GM23338 (cell line): ENCODE measurements around the gene OTUD4. TPM values are rescaled to one million over a fixed set of nuclear protein-coding genes. Genes with fewer than 3 reads are reported as not detected.

Experiments
- ATAC-seq: fragments of 200-7000 bp; cut with Tn5 transposase; 3 replicates; pipeline ENCODE4 v1.9.1; 2020
- DNase-seq: peaks from one replicate; pipeline ENCODE4 v3.0.0-alpha.2; 2015; ENCODE audit warnings: low spot score
- H2AFZ ChIP-seq: fragments of 200-600 bp; sonication (generic); 2 replicates; pipeline ENCODE4 v1.8.0; 2016; ENCODE audit warnings: antibody characterized with exemption, mild to moderate bottlenecking, moderate library complexity
- H3F3A ChIP-seq: fragments of 200-600 bp; sonication (generic); replicated peaks from 2 replicates; pipeline ENCODE4 v1.8.0; 2017; ENCODE audit warnings: antibody characterized with exemption, mixed run types, low read depth
- H3K27ac ChIP-seq: fragments of 200-600 bp; sonication (generic); 2 replicates; pipeline ENCODE4 v1.6.1; 2016; ENCODE audit warnings: low read depth
- H3K27me3 ChIP-seq: fragments of 200-600 bp; sonication (generic); 2 replicates; pipeline ENCODE4 v1.8.0; 2016; ENCODE audit warnings: mild to moderate bottlenecking, mixed run types, moderate library complexity; ENCODE audit not compliant: insufficient read depth
- H3K36me3 ChIP-seq: fragments of 200-600 bp; sonication (generic); 2 replicates; pipeline ENCODE4 v1.8.0; 2016; ENCODE audit warnings: mild to moderate bottlenecking; ENCODE audit not compliant: insufficient read depth
- H3K4me1 ChIP-seq: fragments of 200-600 bp; sonication (generic); 2 replicates; pipeline ENCODE4 v1.8.0; 2016; ENCODE audit warnings: mild to moderate bottlenecking, moderate library complexity; ENCODE audit not compliant: insufficient read depth
- H3K4me2 ChIP-seq: fragments of 200-600 bp; sonication (generic); 2 replicates; pipeline ENCODE4 v1.7.1; 2017; ENCODE audit warnings: mixed run types
- H3K4me3 ChIP-seq: fragments of 200-600 bp; sonication (generic); 2 replicates; pipeline ENCODE4 v1.6.1; 2016; ENCODE audit warnings: mixed run types
- H3K79me2 ChIP-seq: fragments of 200-600 bp; sonication (generic); replicated peaks from 2 replicates; pipeline ENCODE4 v1.8.0; 2017; ENCODE audit warnings: mild to moderate bottlenecking; ENCODE audit not compliant: insufficient read depth
- H3K9me2 ChIP-seq: fragments of 200-600 bp; sonication (generic); 2 replicates; pipeline ENCODE4 v1.8.0; 2017; ENCODE audit not compliant: insufficient read depth
- H4K20me1 ChIP-seq: fragments of 200-600 bp; sonication (generic); replicated peaks from 2 replicates; pipeline ENCODE4 v1.8.0; 2017; ENCODE audit warnings: mild to moderate bottlenecking; ENCODE audit not compliant: insufficient read depth
- H3K27ac Mint-ChIP-seq: 2 replicates; pipeline ENCODE4 v1.8.0; 2020; ENCODE audit warnings: inconsistent platforms, mild to moderate bottlenecking, moderate library complexity, mixed read lengths
- H3K27me3 Mint-ChIP-seq: 3 replicates; pipeline ENCODE4 v1.8.0; 2022; ENCODE audit warnings: low read depth, mild to moderate bottlenecking, moderate library complexity, mixed read lengths, inconsistent platforms; ENCODE audit not compliant: insufficient read depth, poor library complexity
- H3K36me3 Mint-ChIP-seq: 3 replicates; pipeline ENCODE4 v1.8.0; 2021; ENCODE audit warnings: low read depth, mild to moderate bottlenecking, inconsistent platforms, moderate library complexity, mixed read lengths
- H3K4me1 Mint-ChIP-seq: 3 replicates; pipeline ENCODE4 v1.8.0; 2020; ENCODE audit warnings: mild to moderate bottlenecking, inconsistent platforms, mixed read lengths
- H3K4me3 Mint-ChIP-seq: 3 replicates; pipeline ENCODE4 v1.8.0; 2021; ENCODE audit warnings: moderate library complexity, mild to moderate bottlenecking, inconsistent platforms, mixed read lengths
- H3K9me3 Mint-ChIP-seq: 3 replicates; pipeline ENCODE4 v1.8.0; 2020; ENCODE audit warnings: moderate library complexity, mild to moderate bottlenecking, inconsistent platforms, mixed read lengths
- CREB1 ChIP-seq: fragments of 250-450 bp; sonication (Bioruptor Pico); IDR thresholded peaks from 2 replicates; pipeline ENCODE4 v1.5.0; 2020; ENCODE audit warnings: low read depth, mild to moderate bottlenecking, moderate library complexity
- EZH2 ChIP-seq: fragments of 200-600 bp; sonication (generic); IDR thresholded peaks from one replicate; pipeline ENCODE4 v1.8.0; 2017; ENCODE audit warnings: antibody characterized with exemption, mild to moderate bottlenecking, low read depth; ENCODE audit not compliant: unreplicated experiment
- EZH2phosphoT487 ChIP-seq: fragments of 200-600 bp; sonication (generic); IDR thresholded peaks from one replicate; pipeline ENCODE4 v1.8.1; 2018; ENCODE audit warnings: antibody characterized with exemption; ENCODE audit not compliant: unreplicated experiment
- JUNB ChIP-seq: IDR thresholded peaks from one replicate; pipeline ENCODE4 v1.6.1; 2016; ENCODE audit warnings: antibody characterized with exemption; ENCODE audit not compliant: unreplicated experiment
- NANOG ChIP-seq: IDR thresholded peaks from 2 replicates; pipeline ENCODE4 v1.6.1; 2016; ENCODE audit warnings: antibody characterized with exemption, borderline replicate concordance
- POLR2AphosphoS5 ChIP-seq: IDR thresholded peaks from 2 replicates; pipeline ENCODE4 v1.6.1; 2016; ENCODE audit warnings: antibody characterized with exemption, low read depth
- REST ChIP-seq: IDR thresholded peaks from one replicate; pipeline ENCODE4 v1.6.1; 2018; ENCODE audit warnings: antibody characterized with exemption; ENCODE audit not compliant: unreplicated experiment
- STAT1 ChIP-seq: IDR thresholded peaks from one replicate; pipeline ENCODE4 v1.6.1; 2016; ENCODE audit warnings: antibody characterized with exemption; ENCODE audit not compliant: unreplicated experiment
- ZNF114 ChIP-seq: fragments of 250-450 bp; sonication (Bioruptor Pico); IDR thresholded peaks from 2 replicates; pipeline ENCODE4 v1.5.0; 2020; ENCODE audit warnings: mild to moderate bottlenecking, moderate library complexity
- ZNF331 ChIP-seq: fragments of 250-450 bp; sonication (Bioruptor Pico); IDR thresholded peaks from 2 replicates; pipeline ENCODE4 v1.5.0; 2020; ENCODE audit warnings: low read depth, mild to moderate bottlenecking, moderate library complexity
- polyA plus RNA-seq: library from polyadenylated mRNA; unstranded; fragments of >200 nt; fragmentation: Nextera tagmentation; extraction: Ambion mirVana; gene quantifications from 2 replicates; pipeline ENCODE4 v1.2.1, GENCODE V29; 2016
- total RNA-seq: library from RNA; depleted of rRNA; stranded (reverse); fragments of >200 nt; shearing (Covaris generic); gene quantifications from 2 replicates; pipeline ENCODE4 v1.2.3, GENCODE V29; 2014
- TF ChIP-seq, protein P1 (sequence below), 2 experiments: fragments of 200-600 bp in 1 of 2; sonication (generic) in 1 of 2; conservative IDR thresholded peaks; 2 replicates each; pipeline versions ENCODE4 v1.5.1 to v1.6.1; 2016 to 2017; ENCODE audit warnings: antibody characterized with exemption in 2 of 2, low read depth in 2 of 2, mild to moderate bottlenecking in 2 of 2, moderate library complexity in 1 of 2
- TF ChIP-seq, protein P2 (sequence below): IDR thresholded peaks from 2 replicates; pipeline ENCODE4 v1.6.1; 2016; ENCODE audit warnings: antibody characterized with exemption
- TF ChIP-seq, protein P3 (sequence below): fragments of 250-450 bp; sonication (Bioruptor Pico); IDR thresholded peaks from 2 replicates; pipeline ENCODE4 v1.5.0; 2020; ENCODE audit warnings: mild to moderate bottlenecking, moderate library complexity

OTUD4 gene
- total and polyA plus RNA-seq, 2 experiments from 2014 or later: 17.9 to 53.2 TPM

DNA sequence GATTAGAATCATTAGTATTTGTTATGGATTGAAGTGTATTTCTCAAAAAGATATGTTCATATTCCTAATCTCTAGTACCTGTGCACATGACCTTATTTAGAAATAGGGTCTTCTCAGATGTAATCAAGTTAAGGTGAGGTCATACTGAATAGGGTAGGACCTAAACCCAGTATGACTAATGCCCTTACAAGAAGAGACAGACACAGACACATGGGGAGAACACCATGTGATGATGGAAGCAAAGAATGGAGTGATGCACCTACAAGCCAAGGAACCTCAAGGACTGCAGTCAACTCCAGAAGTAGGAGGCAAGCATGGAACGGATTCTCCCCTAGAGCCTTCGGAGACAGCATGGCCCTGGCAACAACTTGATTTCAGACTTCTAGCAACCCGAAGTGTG lies 31.4 kb downstream of the OTUD4 start:
- Mint-ChIP-seq H3K27ac (no peak overlapping the region), H3K4me1 (no peaks in the 10 kb centered on the region), H3K27me3 (no peaks in the 10 kb centered on the region), H3K9me3 (no peaks in the 10 kb centered on the region), H3K36me3 (peaks cover 74% of the 10 kb centered on the region), H3K4me3 (no peak overlapping the region)
- no peak overlapping the region for H3K4me3 ChIP-seq
- no peaks in the 10 kb centered on the region for H3K9me2 ChIP-seq
- H3K27ac ChIP-seq: no peak overlapping the region
- DNase-seq (no peak), ATAC-seq (no peak)
- no peaks in the 10 kb centered on the region for H3F3A ChIP-seq
- no peaks in the 10 kb centered on the region; the same call in 1 of the 2 replicates for H3K79me2 ChIP-seq
- peaks cover 52% of the 10 kb centered on the region for H3K36me3 ChIP-seq
- H3K27me3 ChIP-seq: no peaks in the 10 kb centered on the region
- TF ChIP-seq CREB1 (no peak), EZH2phosphoT487 (no peak), EZH2 (no peak), ZNF331 (no peak), JUNB (no peak), ZNF114 (CRISPR knock-in tag) (no peak), STAT1 (no peak), POLR2AphosphoS5 (no peak), NANOG (no peak), REST (no peak)
- TF ChIP-seq, protein P1, sequence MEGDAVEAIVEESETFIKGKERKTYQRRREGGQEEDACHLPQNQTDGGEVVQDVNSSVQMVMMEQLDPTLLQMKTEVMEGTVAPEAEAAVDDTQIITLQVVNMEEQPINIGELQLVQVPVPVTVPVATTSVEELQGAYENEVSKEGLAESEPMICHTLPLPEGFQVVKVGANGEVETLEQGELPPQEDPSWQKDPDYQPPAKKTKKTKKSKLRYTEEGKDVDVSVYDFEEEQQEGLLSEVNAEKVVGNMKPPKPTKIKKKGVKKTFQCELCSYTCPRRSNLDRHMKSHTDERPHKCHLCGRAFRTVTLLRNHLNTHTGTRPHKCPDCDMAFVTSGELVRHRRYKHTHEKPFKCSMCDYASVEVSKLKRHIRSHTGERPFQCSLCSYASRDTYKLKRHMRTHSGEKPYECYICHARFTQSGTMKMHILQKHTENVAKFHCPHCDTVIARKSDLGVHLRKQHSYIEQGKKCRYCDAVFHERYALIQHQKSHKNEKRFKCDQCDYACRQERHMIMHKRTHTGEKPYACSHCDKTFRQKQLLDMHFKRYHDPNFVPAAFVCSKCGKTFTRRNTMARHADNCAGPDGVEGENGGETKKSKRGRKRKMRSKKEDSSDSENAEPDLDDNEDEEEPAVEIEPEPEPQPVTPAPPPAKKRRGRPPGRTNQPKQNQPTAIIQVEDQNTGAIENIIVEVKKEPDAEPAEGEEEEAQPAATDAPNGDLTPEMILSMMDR (conservative IDR thresholded peaks at IDR 0.05; ENCODE audit: low read depth in 2 of 2): no peak
- TF ChIP-seq, protein P2, sequence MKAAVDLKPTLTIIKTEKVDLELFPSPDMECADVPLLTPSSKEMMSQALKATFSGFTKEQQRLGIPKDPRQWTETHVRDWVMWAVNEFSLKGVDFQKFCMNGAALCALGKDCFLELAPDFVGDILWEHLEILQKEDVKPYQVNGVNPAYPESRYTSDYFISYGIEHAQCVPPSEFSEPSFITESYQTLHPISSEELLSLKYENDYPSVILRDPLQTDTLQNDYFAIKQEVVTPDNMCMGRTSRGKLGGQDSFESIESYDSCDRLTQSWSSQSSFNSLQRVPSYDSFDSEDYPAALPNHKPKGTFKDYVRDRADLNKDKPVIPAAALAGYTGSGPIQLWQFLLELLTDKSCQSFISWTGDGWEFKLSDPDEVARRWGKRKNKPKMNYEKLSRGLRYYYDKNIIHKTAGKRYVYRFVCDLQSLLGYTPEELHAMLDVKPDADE: no peak
- TF ChIP-seq, protein P3, sequence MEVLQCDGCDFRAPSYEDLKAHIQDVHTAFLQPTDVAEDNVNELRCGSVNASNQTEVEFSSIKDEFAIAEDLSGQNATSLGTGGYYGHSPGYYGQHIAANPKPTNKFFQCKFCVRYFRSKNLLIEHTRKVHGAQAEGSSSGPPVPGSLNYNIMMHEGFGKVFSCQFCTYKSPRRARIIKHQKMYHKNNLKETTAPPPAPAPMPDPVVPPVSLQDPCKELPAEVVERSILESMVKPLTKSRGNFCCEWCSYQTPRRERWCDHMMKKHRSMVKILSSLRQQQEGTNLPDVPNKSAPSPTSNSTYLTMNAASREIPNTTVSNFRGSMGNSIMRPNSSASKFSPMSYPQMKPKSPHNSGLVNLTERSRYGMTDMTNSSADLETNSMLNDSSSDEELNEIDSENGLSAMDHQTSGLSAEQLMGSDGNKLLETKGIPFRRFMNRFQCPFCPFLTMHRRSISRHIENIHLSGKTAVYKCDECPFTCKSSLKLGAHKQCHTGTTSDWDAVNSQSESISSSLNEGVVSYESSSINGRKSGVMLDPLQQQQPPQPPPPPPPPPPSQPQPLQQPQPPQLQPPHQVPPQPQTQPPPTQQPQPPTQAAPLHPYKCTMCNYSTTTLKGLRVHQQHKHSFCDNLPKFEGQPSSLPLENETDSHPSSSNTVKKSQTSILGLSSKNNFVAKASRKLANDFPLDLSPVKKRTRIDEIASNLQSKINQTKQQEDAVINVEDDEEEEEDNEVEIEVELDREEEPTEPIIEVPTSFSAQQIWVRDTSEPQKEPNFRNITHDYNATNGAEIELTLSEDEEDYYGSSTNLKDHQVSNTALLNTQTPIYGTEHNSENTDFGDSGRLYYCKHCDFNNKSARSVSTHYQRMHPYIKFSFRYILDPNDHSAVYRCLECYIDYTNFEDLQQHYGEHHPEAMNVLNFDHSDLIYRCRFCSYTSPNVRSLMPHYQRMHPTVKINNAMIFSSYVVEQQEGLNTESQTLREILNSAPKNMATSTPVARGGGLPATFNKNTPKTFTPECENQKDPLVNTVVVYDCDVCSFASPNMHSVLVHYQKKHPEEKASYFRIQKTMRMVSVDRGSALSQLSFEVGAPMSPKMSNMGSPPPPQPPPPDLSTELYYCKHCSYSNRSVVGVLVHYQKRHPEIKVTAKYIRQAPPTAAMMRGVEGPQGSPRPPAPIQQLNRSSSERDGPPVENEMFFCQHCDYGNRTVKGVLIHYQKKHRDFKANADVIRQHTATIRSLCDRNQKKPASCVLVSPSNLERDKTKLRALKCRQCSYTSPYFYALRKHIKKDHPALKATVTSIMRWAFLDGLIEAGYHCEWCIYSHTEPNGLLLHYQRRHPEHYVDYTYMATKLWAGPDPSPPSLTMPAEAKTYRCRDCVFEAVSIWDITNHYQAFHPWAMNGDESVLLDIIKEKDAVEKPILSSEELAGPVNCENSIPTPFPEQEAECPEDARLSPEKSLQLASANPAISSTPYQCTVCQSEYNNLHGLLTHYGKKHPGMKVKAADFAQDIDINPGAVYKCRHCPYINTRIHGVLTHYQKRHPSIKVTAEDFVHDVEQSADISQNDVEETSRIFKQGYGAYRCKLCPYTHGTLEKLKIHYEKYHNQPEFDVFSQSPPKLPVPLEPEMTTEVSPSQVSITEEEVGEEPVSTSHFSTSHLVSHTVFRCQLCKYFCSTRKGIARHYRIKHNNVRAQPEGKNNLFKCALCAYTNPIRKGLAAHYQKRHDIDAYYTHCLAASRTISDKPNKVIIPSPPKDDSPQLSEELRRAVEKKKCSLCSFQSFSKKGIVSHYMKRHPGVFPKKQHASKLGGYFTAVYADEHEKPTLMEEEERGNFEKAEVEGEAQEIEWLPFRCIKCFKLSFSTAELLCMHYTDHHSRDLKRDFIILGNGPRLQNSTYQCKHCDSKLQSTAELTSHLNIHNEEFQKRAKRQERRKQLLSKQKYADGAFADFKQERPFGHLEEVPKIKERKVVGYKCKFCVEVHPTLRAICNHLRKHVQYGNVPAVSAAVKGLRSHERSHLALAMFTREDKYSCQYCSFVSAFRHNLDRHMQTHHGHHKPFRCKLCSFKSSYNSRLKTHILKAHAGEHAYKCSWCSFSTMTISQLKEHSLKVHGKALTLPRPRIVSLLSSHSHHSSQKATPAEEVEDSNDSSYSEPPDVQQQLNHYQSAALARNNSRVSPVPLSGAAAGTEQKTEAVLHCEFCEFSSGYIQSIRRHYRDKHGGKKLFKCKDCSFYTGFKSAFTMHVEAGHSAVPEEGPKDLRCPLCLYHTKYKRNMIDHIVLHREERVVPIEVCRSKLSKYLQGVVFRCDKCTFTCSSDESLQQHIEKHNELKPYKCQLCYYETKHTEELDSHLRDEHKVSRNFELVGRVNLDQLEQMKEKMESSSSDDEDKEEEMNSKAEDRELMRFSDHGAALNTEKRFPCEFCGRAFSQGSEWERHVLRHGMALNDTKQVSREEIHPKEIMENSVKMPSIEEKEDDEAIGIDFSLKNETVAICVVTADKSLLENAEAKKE: no peak
- 0 out of 2 replicates have a peak, but pooled peaks cover 6% of the 10 kb centered on the region for H4K20me1 ChIP-seq
- H3K4me1 ChIP-seq: no peaks in the 10 kb centered on the region
- no peak overlapping the region for H2AFZ ChIP-seq
- H3K4me2 ChIP-seq: no peak overlapping the region
